Activated B cell treated with CpG ODN at 0.5 μM for 24 hours (primary cell): Measurements from ENCODE around the gene SHISA3. TPM values are rescaled to one million over a fixed set of nuclear protein-coding genes. Genes with fewer than 3 reads are reported as not detected.
"Not testable (repeated sequence)": the region's sequence is repeated elsewhere in the genome, so short reads cannot be mapped to it uniquely, and the experiment has no call there.

Experiments used
- ATAC-seq: fragments of 200-7000 bp; cut with Tn5 transposase; one replicate; pipeline ENCODE4 v1.10.0; 2021; ENCODE audit warnings: low read depth, mild to moderate bottlenecking, moderate library complexity
- CTCF ChIA-PET: fragments of 350-600 bp; sonication (Branson Sonifier 250); formaldehyde crosslinking; loops from one replicate; lab custom pipeline; 2021; ENCODE audit warnings: antibody characterized with exemption; lab: Charles Lee
- POLR2A ChIA-PET: fragments of 350-600 bp; sonication (Branson Sonifier 250); formaldehyde crosslinking; loops from one replicate; lab custom pipeline; 2021; ENCODE audit warnings: antibody characterized with exemption; lab: Charles Lee
- DNase-seq: peaks from one replicate; pipeline ENCODE4 v3.0.0; 2022
- H3K27ac Mint-ChIP-seq: one replicate; pipeline ENCODE4 v1.8.0; 2020; ENCODE audit warnings: mixed read lengths
- H3K27me3 Mint-ChIP-seq: one replicate; pipeline ENCODE4 v1.8.0; 2021; ENCODE audit warnings: mixed read lengths
- H3K36me3 Mint-ChIP-seq: one replicate; pipeline ENCODE4 v1.8.0; 2021; ENCODE audit warnings: low read depth, mixed read lengths
- H3K4me1 Mint-ChIP-seq: one replicate; pipeline ENCODE4 v1.8.0; 2021; ENCODE audit warnings: mixed read lengths
- H3K4me3 Mint-ChIP-seq: one replicate; pipeline ENCODE4 v1.8.0; 2020; ENCODE audit warnings: mild to moderate bottlenecking, mixed read lengths
- H3K9me3 Mint-ChIP-seq: one replicate; pipeline ENCODE4 v1.8.0; 2020; ENCODE audit warnings: mixed read lengths
- CTCF ChIP-seq: fragments of 200-600 bp; IDR thresholded peaks from one replicate; pipeline ENCODE4 v1.8.0; 2022; ENCODE audit warnings: antibody characterized with exemption, mild to moderate bottlenecking
- intact Hi-C: fragments of 100-400 bp; cut with micrococcal nuclease; formaldehyde crosslinking; loops from one replicate; pipeline ENCODE4 v1.15.1; 2024
- total RNA-seq: library from RNA; stranded (reverse); gene quantifications from 2 replicates; pipeline ENCODE4 v1.2.3, GENCODE V29; 2022

SHISA3 gene
- total RNA-seq, 1 donor from 2014 or later: not detected

- no peaks in the 10 kb centered on the region for H3K4me1 Mint-ChIP-seq
- intact Hi-C loops: no loop called here
- ChIA-PET POLR2A (no interaction called here), CTCF (no interaction called here)
- ATAC-seq (no peak), DNase-seq (no peak)
- TF ChIP-seq CTCF: no peak
- peaks cover 5% of the 10 kb centered on the region for H3K9me3 Mint-ChIP-seq
- no peaks in the 10 kb centered on the region for H3K36me3 Mint-ChIP-seq
- H3K27ac Mint-ChIP-seq: no peak overlapping the region
- peaks cover 4% of the 10 kb centered on the region for H3K27me3 Mint-ChIP-seq
- H3K4me3 Mint-ChIP-seq: no peak overlapping the region
Measured at GRCh38 chr4:42363614-42364013, 33.7 kb upstream of the SHISA3 start.

GRCh38 chr4:42364266-42365053 is 32.8 kb upstream of the SHISA3 start:
- Mint-ChIP-seq H3K27ac (no peak overlapping the region), H3K4me1 (no peaks in the 10 kb centered on the region), H3K36me3 (no peaks in the 10 kb centered on the region), H3K4me3 (no peak overlapping the region), H3K27me3 (no peaks in the 10 kb centered on the region), H3K9me3 (peaks cover 5% of the 10 kb centered on the region)
- no peak for DNase-seq
- no peak for TF ChIP-seq CTCF
- POLR2A ChIA-PET: no interaction called here
- CTCF ChIA-PET: no interaction called here
- ATAC-seq: no peak
- intact Hi-C loops: no loop called here

- no peak for DNase-seq
- intact Hi-C loops: no loop called here
- POLR2A ChIA-PET: no interaction called here
- ATAC-seq: no peak
- no peak for TF ChIP-seq CTCF
- Mint-ChIP-seq H3K4me3 (no peak overlapping the region), H3K4me1 (no peaks in the 10 kb centered on the region), H3K36me3 (no peaks in the 10 kb centered on the region), H3K27ac (no peak overlapping the region), H3K27me3 (no peaks in the 10 kb centered on the region), H3K9me3 (peaks cover 5% of the 10 kb centered on the region)
- CTCF ChIA-PET: no interaction called here
Measured at GRCh38 chr4:42366959-42367358, 30.3 kb upstream of the SHISA3 start.

GRCh38 chr4:42369489-42369888 is 27.8 kb upstream of the SHISA3 start:
- no peak for TF ChIP-seq CTCF
- Mint-ChIP-seq H3K4me3 (no peak overlapping the region), H3K9me3 (peaks cover 3% of the 10 kb centered on the region), H3K36me3 (no peaks in the 10 kb centered on the region), H3K27me3 (no peaks in the 10 kb centered on the region), H3K4me1 (no peaks in the 10 kb centered on the region), H3K27ac (no peak overlapping the region)
- ATAC-seq: no peak
- intact Hi-C loops: no loop called here
- no peak for DNase-seq
- POLR2A ChIA-PET: no interaction called here
- CTCF ChIA-PET: interaction anchor here (3.5 kb wide), 1 partner anchor 151 kb away, joined by 39 read pairs; no protein-coding TSS in a partner anchor

GRCh38 chr4:42371305-42372252 is 25.7 kb upstream of the SHISA3 start:
- Mint-ChIP-seq H3K36me3 (no peaks in the 10 kb centered on the region), H3K27me3 (peaks cover 6% of the 10 kb centered on the region), H3K27ac (no peak overlapping the region), H3K9me3 (peaks cover 3% of the 10 kb centered on the region), H3K4me1 (no peaks in the 10 kb centered on the region), H3K4me3 (no peak overlapping the region)
- ATAC-seq: no peak
- intact Hi-C loops: loop anchor here (1.0 kb wide), 2 partner anchors 148 to 494 kb away; no protein-coding TSS in a partner anchor
- TF ChIP-seq CTCF: no peak
- DNase-seq: no peak
- POLR2A ChIA-PET: no interaction called here
- CTCF ChIA-PET: interaction anchor here (0.6 to 3.5 kb wide), 9 partner anchors 9 to 494 kb away, joined by 3 to 39 read pairs (median 3); no protein-coding TSS in a partner anchor

- H3K36me3 Mint-ChIP-seq, H3K4me3 Mint-ChIP-seq: not testable (repeated sequence)
- CTCF ChIA-PET: interaction anchor here (1.0 to 3.5 kb wide), 2 partner anchors 145 to 148 kb away, joined by 7 to 39 read pairs; no protein-coding TSS in a partner anchor
Measured at GRCh38 chr4:42372303-42372702, 25.0 kb upstream of the SHISA3 start.

More at GRCh38 chr4:42372303-42372702, 25.0 kb upstream of the SHISA3 start:
- H3K27me3 Mint-ChIP-seq, H3K27ac Mint-ChIP-seq, H3K9me3 Mint-ChIP-seq, POLR2A ChIA-PET, intact Hi-C loops, H3K4me1 Mint-ChIP-seq, ATAC-seq, DNase-seq: not testable (repeated sequence)
